HG02943 (cell line): Measurements from ENCODE around the gene PKD1L1.
A peak's percentile ranks its signal among the peaks of the same experiment; 100 is the strongest.
"Not testable (repeated sequence)": the region's sequence is repeated elsewhere in the genome, so short reads cannot be mapped to it uniquely, and the experiment has no call there.

ENCODE experiments used
- ATAC-seq: cut with Tn5 transposase; IDR thresholded peaks from one replicate; pipeline ENCODE4 v1.9.1; 2021; ENCODE audit warnings: mild to moderate bottlenecking, low read depth, moderate library complexity; ENCODE audit not compliant: unreplicated experiment

Gene PKD1L1

GRCh38 chr7:47779341-47779771 lies 168.9 kb downstream of the PKD1L1 start:
- no peak for ATAC-seq

DNA sequence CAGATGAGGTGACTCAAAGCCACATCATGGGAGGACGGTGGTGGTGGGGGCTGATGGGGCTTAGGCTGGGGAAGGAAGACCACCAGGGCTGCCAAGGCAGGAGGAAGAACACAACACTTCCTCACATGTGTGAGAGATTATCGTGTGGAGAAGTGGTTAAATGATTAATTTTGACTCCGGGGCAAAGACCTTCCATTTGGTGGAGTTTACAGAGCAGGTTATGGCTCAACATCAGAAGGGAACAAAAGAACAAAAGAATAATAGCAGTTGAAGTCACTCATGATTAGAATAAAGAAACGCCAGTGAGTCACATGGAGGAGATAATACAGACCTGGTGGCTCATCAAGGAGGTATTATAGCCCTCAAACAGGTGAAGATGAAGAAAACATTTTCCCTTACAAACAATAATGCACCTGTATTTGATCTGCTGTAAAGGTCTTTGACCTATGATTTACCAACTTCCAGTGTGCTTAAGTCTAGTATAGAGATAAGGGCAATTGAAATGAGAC lies 170.1 kb downstream of the PKD1L1 start:
- no peak for ATAC-seq

DNA sequence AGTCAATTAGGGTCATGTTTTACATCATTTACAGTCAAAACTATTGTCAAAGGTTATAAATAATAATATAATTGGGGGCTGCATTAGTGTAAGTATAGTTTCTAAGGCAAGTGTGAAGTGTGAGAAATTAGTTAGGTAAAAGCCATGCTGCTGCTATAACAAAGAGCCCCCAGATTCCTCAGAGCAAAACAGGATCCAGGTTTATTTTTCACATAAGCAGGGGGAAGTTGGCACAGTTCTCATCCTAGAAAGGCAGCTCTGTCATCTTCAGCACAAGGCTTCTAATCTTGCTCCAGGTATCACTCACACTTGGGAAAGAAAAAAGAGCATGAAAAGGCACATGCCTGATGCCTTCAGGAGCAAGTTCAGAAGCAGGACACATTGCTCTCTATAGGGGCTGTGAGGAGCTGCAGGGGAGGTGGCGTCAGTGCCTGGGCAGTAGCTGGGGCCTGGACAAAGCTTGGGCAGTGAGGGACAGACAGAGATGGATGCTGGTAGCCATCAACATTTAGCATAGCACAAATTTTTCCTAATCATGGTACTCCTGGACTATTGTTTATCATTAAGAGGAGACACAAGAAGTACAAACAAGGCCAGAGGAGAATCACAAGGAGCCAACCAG lies 170.6 kb downstream of the PKD1L1 start:
- ATAC-seq, result no peak

DNA sequence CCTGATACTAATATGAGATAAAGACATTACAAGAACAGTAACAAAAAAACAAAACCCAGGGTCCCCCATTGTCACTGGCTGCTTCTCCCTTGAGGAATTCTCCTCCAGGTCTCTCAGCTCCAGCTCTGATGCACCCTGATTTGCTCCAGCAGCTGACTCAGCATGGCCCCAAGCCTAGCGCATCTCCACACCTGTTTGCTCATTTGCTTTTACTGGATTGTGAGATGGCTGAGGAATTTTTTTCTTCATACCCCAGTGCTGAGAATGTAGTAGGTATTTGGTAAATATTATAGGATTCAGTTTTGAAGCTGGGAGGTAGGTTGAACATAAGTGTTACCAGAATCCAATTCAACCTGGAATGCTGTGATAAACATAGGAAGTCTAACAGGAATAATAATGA lies 171.9 kb downstream of the PKD1L1 start:
- ATAC-seq, result no peak

DNA sequence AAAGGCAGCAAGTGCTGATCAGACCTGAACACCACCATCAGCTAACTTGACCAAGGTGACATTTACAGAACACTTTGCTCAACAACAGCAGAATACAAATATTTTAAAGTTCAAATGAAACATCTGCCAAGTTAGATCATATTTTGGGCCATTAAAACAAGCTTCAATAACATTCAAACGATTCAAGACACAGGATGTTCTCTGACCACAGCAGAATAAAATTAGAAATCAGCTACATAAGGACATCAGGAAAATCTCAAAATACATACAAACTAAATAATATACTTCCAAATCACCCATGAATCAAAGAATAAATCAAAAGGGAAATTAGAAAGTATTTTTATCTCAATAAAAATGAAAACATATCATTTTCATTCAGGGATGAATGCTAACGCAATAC lies 173.0 kb downstream of the PKD1L1 start:
- no peak for ATAC-seq

DNA sequence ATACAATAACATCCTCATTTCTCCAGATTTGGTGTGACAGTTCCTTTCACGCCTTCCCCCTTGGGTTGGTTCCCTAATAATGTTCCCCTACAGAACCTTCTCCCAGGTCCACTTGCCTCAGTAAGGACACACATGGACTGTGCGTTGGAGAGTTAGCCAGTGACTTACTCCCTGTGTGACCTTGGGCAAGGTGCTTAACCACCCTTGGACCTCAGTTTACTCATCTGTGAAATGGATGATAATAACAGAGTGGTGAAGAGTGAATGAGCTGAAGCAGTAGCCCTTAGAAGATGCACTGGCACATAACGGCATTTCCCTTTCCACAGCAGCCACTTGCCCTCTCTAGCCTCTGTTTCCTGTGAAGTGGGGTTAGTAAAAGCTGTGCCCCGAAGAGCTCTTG lies 175.8 kb downstream of the PKD1L1 start:
- ATAC-seq, result no peak

DNA sequence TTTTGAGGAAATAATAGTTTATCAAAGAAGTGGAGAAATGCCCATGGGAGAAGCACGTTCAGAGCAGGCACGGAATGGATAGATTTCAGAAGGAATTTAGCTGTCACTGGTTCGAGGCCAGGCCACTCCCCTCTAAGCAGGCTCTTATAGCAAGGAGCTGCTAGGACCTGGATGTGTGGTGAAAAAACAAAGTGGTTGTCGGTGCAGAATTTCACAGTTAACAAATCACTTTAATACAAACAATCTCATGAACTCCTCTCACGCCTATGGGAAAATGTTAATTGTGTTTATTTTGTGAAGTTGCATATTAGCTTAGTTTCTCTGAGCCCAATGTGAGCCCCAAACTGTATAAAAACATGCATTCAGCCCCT lies 176.3 kb downstream of the PKD1L1 start:
- ATAC-seq, result no peak

DNA sequence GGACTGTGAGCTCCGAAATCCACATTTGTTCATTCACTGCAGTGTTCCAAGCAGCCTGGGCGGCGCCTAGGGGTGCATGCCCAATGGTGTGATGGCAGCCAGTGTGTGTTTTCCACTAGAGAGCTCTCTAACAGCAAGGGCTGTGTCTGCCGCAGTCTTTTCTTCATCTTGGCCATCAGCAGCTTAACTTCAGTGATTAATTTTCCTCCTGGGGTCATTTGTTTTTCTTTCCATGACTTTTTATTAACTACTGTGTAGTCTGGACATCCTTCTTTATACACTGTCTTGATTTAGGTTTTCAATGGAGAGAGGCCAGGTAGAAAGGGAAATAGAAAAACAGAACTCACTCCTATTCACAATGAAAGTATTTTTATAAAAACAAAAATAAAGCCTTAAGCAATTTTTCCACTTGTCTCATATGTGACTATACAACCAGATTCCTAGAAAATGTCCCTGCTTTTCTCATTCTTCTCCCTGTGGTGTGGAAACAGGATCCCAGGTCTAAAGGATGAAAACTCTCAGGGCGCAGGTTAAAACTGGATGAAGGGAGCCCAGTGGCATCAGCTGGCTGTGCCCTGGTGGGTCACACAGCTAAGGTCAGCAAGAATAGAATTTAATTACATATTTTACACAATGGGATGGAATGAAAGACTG lies 176.8 kb downstream of the PKD1L1 start:
- ATAC-seq, result no peak

DNA sequence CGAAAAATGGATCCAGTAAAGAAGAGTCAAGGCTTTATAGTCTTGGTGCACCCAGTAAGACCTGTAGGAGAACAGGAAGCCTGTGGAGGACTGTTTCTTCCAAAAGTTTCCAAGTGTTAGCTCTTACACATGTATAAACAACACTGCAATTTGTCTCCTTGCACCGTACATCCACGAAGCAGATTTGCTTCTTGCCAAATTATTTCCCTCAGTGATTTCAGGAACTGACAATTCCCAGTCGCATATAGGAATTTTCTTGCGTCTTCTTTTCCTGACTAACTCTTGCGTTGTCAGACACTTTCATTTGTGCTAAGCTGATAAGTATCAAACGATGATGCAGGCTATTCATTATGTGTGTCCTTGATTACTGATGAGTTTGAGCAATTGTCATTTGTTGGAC lies 182.1 kb downstream of the PKD1L1 start:
- ATAC-seq, result no peak

- no peak for ATAC-seq
Measured at GRCh38 chr7:47765373-47765979, 182.8 kb downstream of the PKD1L1 start.

- ATAC-seq, result no peak
Measured at GRCh38 chr7:47764746-47765145, 183.5 kb downstream of the PKD1L1 start.

DNA sequence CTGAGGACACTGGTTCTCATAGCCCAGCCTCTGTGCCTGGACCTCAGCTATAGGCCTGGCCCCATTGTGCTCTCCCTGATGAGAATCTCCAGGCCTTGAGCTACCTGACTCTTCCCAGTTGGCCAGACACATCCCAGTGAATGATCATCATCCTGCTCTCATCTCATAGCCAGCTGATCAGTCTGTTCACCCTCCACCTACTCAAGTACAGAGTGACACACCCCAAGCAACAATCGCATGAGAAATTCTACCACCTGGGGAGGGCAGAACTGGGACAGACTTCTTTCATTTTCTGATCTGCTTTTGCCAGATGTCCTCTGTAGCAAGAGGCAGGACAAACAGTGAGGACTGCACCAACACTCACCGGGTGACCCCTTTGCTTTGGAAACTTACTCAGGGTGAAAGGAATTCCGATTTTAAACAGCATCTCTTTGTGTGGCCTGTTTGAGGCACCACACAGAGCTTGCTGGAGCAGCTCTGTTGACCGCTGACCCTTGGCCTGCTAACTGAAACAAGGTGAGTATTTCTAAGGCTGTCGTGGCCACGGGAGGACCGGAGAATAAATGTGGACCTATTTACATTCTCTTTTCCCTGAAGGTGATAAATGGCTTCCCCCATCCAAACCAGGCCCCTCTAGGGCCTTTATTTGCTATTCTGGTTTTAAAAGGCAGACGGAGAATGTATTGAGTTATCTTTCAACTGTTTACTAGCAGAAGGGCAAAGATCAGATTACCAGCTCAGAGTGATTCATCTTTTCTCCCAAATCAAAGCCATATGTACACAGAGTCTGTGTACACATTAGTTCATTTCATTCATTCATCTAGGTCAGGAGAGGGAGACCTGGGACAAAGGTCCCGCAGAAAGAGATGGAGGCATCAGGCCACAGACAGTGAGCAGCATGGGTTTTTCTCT lies 184.9 kb downstream of the PKD1L1 start:
- peak; percentile 63 for ATAC-seq

GRCh38 chr7:47762746-47763062 lies 185.6 kb downstream of the PKD1L1 start:
- no peak for ATAC-seq

GRCh38 chr7:47762207-47762606 lies 186.1 kb downstream of the PKD1L1 start:
- ATAC-seq, result no peak

- no peak for ATAC-seq
Measured at GRCh38 chr7:47759056-47759706, 189.1 kb downstream of the PKD1L1 start.

GRCh38 chr7:47758546-47758945 lies 189.7 kb downstream of the PKD1L1 start:
- ATAC-seq, result no peak

DNA sequence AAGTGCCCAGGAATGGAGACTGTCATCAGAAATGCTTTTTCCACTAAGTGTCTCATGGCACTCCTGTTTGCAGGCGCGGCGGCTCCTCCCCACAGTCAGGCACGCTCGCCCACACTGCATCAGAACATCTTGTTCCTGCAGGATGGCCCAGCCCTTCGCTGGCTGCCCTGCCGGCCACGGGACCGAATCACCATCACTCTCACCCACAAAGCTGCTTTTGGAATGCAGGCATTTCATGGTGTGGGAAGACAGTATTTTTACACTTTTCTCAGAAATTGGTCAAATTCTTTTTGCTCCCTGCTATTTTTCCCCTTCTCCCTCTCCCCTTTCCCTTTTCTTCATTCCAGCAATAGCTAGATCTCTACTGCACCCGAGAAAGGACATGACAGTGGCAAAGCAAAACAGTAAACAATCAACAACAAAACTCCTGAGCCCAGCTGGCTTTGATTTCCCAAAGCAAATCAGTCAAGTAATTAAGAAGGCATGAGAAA lies 190.3 kb downstream of the PKD1L1 start:
- no peak for ATAC-seq

GRCh38 chr7:47756636-47757035 lies 191.6 kb downstream of the PKD1L1 start:
- ATAC-seq, result no peak

DNA sequence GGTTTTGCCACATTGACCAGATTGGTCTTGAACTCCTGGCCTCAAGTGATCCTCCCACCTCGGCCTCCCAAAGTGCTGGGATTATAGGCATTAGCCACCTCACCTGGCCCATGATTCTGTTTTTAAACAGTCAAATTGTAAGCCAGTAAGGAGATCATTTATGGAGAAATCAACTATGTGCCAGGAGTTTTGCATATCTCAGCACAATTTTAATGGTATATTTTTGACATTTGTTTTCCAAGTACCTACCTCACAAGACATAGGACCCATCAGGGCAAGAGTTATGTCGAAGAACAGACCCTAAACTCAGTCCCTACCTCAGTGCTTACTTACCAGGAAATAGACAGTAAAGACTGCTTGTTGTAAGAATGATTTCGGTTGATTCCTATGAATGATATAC lies 193.0 kb downstream of the PKD1L1 start:
- no peak for ATAC-seq

DNA sequence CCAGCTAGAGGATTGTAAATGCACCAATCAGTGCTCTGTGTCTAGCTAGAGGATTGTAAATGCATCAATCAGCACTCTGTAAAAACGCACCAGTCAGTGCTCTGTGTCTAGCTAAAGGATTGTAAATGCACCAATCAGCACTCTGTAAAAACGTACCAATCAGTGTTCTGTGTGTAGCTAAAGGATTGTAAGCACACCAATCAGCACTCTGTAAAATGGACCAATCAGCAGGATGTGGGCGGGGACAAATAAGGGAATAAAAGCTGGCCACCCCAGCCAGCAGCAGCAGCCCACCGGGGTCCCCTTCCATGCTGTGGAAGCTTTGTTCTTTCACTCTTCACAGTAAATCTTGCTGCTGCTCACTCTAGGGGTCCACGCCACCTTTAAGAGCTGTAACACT lies 196.5 kb downstream of the PKD1L1 start:
- ATAC-seq, result not testable (repeated sequence)
